Tibial nerve (tissue), 4 donors: ENCODE measurements around the gene TSPAN5. TPM values are rescaled to one million over a fixed set of nuclear protein-coding genes. Genes with fewer than 3 reads are reported as not detected.
"Not testable (repeated sequence)": the region's sequence is repeated elsewhere in the genome, so short reads cannot be mapped to it uniquely, and the experiment has no call there.

ENCODE experiments used
- DNase-seq, 2 donors: peaks; one replicate each; pipeline ENCODE4 v3.0.0-alpha.2; 2019; ENCODE audit warnings: low spot score in 2 of 2
- H3K27ac ChIP-seq, 4 donors: fragments of 200-600 bp; sonication (generic) in 3 of 4; one replicate each; pipeline ENCODE4 v1.5.1; 2017 to 2019; ENCODE audit warnings: mild to moderate bottlenecking in 1 of 4
- H3K27me3 ChIP-seq, 2 donors: fragments of 200-600 bp; sonication (generic) in 1 of 2; one replicate each; pipeline versions ENCODE4 v1.5.1 to v1.6.0; 2017 to 2019
- H3K36me3 ChIP-seq, 3 donors: fragments of 200-600 bp; sonication (generic); one replicate each; pipeline ENCODE4 v1.5.1; 2018 to 2019
- H3K4me1 ChIP-seq, 4 donors: fragments of 200-600 bp; sonication (generic) in 3 of 4; one replicate each; pipeline ENCODE4 v1.5.1; 2017 to 2019
- H3K4me3 ChIP-seq, 4 donors: fragments of 200-600 bp; sonication (generic) in 3 of 4; one replicate each; pipeline ENCODE4 v1.5.1; 2017 to 2019; ENCODE audit warnings: mild to moderate bottlenecking in 1 of 4, moderate library complexity in 1 of 4
- H3K9me3 ChIP-seq, 4 donors: fragments of 200-600 bp; sonication (generic) in 3 of 4; one replicate each; pipeline ENCODE4 v1.5.1; 2017 to 2019
- CTCF ChIP-seq, 5 experiments: fragments of 200-600 bp in 3 of 5; fragments of 450-650 bp in 2 of 5; sonication (generic) in 3 of 5; IDR thresholded peaks; one replicate each; pipeline ENCODE4 v1.5.1; 2016 to 2019; ENCODE audit warnings: antibody characterized with exemption in 5 of 5, mild to moderate bottlenecking in 3 of 5, moderate library complexity in 2 of 5
- EP300 ChIP-seq, 2 donors: sonication (generic); formaldehyde crosslinking; IDR thresholded peaks; one replicate each; pipeline ENCODE4 v1.6.1; 2017; ENCODE audit warnings: antibody characterized with exemption in 2 of 2, mild to moderate bottlenecking in 1 of 2
- POLR2A ChIP-seq, 2 donors: fragments of 450-650 bp; IDR thresholded peaks; one replicate each; pipeline ENCODE4 v1.6.1; 2017; ENCODE audit warnings: antibody characterized with exemption in 2 of 2, mild to moderate bottlenecking in 2 of 2, moderate library complexity in 2 of 2
- WGBS, 2 donors: methylation state at CpG; one replicate each; pipeline ENCODE4 v1.1.5; 2018; 5-methylcytosine and 5-hydroxymethylcytosine counted together
- total RNA-seq, 4 donors: library from RNA; depleted of rRNA; stranded (reverse); fragments of >200 nt; gene quantifications; one replicate each; pipeline ENCODE4 v1.1.0, GENCODE V29; 2016

Gene TSPAN5
- total RNA-seq, 4 donors from 2014 or later: 15.3 to 30.8 (median 25.6) TPM

DNA sequence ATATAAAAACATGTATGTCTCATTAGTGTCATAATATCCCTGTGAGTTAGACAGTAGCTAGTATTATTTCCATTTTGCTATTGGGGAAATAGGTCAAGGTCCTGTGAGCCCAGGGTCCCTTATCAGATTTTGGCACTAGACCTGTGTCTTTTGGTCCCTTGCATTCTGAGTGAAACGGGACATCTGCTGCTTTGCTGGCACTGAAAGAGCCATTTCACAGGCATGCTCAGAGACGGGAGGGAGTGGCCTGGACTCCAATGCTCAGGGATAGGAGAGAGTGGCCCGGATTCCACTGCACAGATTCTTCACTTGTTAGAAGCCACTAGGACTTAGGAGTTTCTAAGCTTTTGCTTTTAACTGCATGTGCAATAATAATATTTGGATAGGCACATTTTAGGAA, 177.2 kb downstream of the TSPAN5 start:
- TF ChIP-seq EP300 (IDR thresholded peaks at IDR 0.05) (no peak), CTCF (IDR thresholded peaks at IDR 0.05) (no peak), POLR2A (IDR thresholded peaks at IDR 0.05) (no peak)
- Histone ChIP-seq H3K27me3 (no peaks in the 10 kb centered on the region), H3K36me3 (peaks cover 0 to 21% (median 0%) of the 10 kb centered on the region in 3 donors), H3K9me3 (no peaks in the 10 kb centered on the region), H3K4me3 (no peak overlapping the region), H3K27ac (no peak overlapping the region), H3K4me1 (peaks cover 0 to 7% (median 0%) of the 10 kb centered on the region in 4 donors)
- 37 to 43% methylated on average over 3 of the region's 3 CpGs for WGBS, 2 donors
- no peak for DNase-seq

- no peaks in the 10 kb centered on the region for H3K27me3 ChIP-seq
These were observed 177.9 kb downstream of the TSPAN5 start for GRCh38 chr4:98480535-98480934.

GRCh38 chr4:98479590-98479989, 178.8 kb downstream of the TSPAN5 start:
- not testable (repeated sequence) for H3K27me3 ChIP-seq, H3K27ac ChIP-seq, DNase-seq, H3K9me3 ChIP-seq, H3K4me3 ChIP-seq, H3K4me1 ChIP-seq
- peaks cover 0 to 35% (median 0%) of the 10 kb centered on the region in 3 donors for H3K36me3 ChIP-seq
- WGBS, 2 donors: 57 to 59% methylated on average over 2 of the region's 2 CpGs

More at GRCh38 chr4:98480535-98480934, 177.9 kb downstream of the TSPAN5 start:
- peaks cover 0 to 28% (median 0%) of the 10 kb centered on the region in 3 donors for H3K36me3 ChIP-seq
- 88 to 91% methylated on average over 5 of the region's 5 CpGs for WGBS, 2 donors
- no peak overlapping the region for H3K4me3 ChIP-seq
- H3K4me1 ChIP-seq: peaks cover 0 to 7% (median 0%) of the 10 kb centered on the region in 4 donors
- H3K9me3 ChIP-seq: no peaks in the 10 kb centered on the region
- H3K27ac ChIP-seq: no peak overlapping the region
- TF ChIP-seq EP300 (IDR thresholded peaks at IDR 0.05) (no peak), CTCF (IDR thresholded peaks at IDR 0.05) (no peak), POLR2A (IDR thresholded peaks at IDR 0.05) (no peak)
- DNase-seq: no peak

- Histone ChIP-seq H3K27me3 (no peaks in the 10 kb centered on the region), H3K36me3 (peaks cover 0 to 51% (median 0%) of the 10 kb centered on the region in 3 donors), H3K27ac (no peak overlapping the region), H3K4me3 (no peak overlapping the region), H3K4me1 (peaks cover 0 to 7% (median 0%) of the 10 kb centered on the region in 4 donors), H3K9me3 (no peaks in the 10 kb centered on the region)
- DNase-seq: no peak
- TF ChIP-seq POLR2A (IDR thresholded peaks at IDR 0.05) (no peak), CTCF (IDR thresholded peaks at IDR 0.05) (no peak), EP300 (IDR thresholded peaks at IDR 0.05) (no peak)
- WGBS, 2 donors: 91 to 95% methylated on average over 9 of the region's 9 CpGs
These were observed 181.5 kb downstream of the TSPAN5 start for GRCh38 chr4:98476891-98477290.

- H3K36me3 ChIP-seq: peaks cover 0 to 59% (median 0%) of the 10 kb centered on the region in 3 donors
- no peaks in the 10 kb centered on the region for H3K27me3 ChIP-seq
- no peak for DNase-seq
- TF ChIP-seq POLR2A (IDR thresholded peaks at IDR 0.05) (no peak), EP300 (IDR thresholded peaks at IDR 0.05) (no peak), CTCF (IDR thresholded peaks at IDR 0.05) (no peak)
- H3K27ac ChIP-seq: no peak overlapping the region
- 93 to 96% methylated on average over 3 of the region's 3 CpGs for WGBS, 2 donors
- H3K4me3 ChIP-seq: no peak overlapping the region
- H3K4me1 ChIP-seq: no peaks in the 10 kb centered on the region
- H3K9me3 ChIP-seq: no peaks in the 10 kb centered on the region
These were observed 184.0 kb downstream of the TSPAN5 start for GRCh38 chr4:98474408-98474844.

DNA sequence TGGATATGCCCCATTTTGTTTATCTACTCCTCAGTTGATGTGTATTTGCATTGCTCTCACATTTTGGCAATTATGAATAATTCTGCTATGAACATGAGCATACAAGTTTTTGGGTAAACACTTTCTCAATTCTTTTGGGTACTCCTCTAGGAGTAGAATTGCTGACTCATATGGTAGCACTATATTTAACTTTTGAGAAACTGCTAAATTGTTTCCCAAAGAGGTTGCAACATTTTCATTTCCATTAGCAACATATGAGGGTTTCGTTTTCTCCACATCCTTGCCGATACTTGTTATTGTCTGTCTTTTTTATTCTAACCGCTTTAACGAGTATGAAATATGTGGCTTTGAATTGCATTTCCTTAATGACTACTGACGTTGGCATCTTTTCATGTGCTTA, 185.4 kb downstream of the TSPAN5 start:
- H3K9me3 ChIP-seq: no peaks in the 10 kb centered on the region
- DNase-seq: no peak
- H3K4me3 ChIP-seq: no peak overlapping the region
- H3K36me3 ChIP-seq: peaks cover 0 to 54% (median 0%) of the 10 kb centered on the region in 3 donors
- no peak for TF ChIP-seq POLR2A (IDR thresholded peaks at IDR 0.05)
- no peak for TF ChIP-seq CTCF (IDR thresholded peaks at IDR 0.05)
- no peak for TF ChIP-seq EP300 (IDR thresholded peaks at IDR 0.05)
- WGBS, 2 donors: 86 to 89% methylated on average over 5 of the region's 5 CpGs
- no peaks in the 10 kb centered on the region for H3K27me3 ChIP-seq
- peaks cover 0 to 14% (median 5%) of the 10 kb centered on the region in 4 donors for H3K4me1 ChIP-seq
- H3K27ac ChIP-seq: no peak overlapping the region
